Amygdala (tissue), 56 donors: ENCODE measurements around the gene EVI5.
"Not testable (repeated sequence)": the region's sequence is repeated elsewhere in the genome, so short reads cannot be mapped to it uniquely, and the experiment has no call there.

Source experiments
- DNase-seq, 56 donors: peaks; one replicate each; lab custom pipeline; 2025; lab: John Stamatoyannopoulos, UW

EVI5 gene

GRCh38 chr1:92585831-92586230, 199.1 kb downstream of the EVI5 start:
- DNase-seq = no peak

GRCh38 chr1:92584810-92585209, 200.1 kb downstream of the EVI5 start:
- DNase-seq = not testable (repeated sequence)

- DNase-seq = no peak
Observed at GRCh38 chr1:92583821-92584760, 200.8 kb downstream of the EVI5 start.

- peak in 11 of 56 donors; percentile 0 to 22 (median 3) for DNase-seq
Observed at GRCh38 chr1:92577261-92577895, 207.5 kb downstream of the EVI5 start.

- DNase-seq = no peak
Observed at GRCh38 chr1:92575123-92575522, 209.8 kb downstream of the EVI5 start.

- DNase-seq = no peak
Observed at GRCh38 chr1:92572520-92572919, 212.4 kb downstream of the EVI5 start.

GRCh38 chr1:92571578-92571977, 213.3 kb downstream of the EVI5 start:
- DNase-seq = no peak

GRCh38 chr1:92567211-92567868, 217.6 kb downstream of the EVI5 start:
- no peak for DNase-seq

- DNase-seq = no peak
Observed at GRCh38 chr1:92563457-92564216, 221.3 kb downstream of the EVI5 start.

- no peak for DNase-seq
Observed at GRCh38 chr1:92556350-92556749, 228.6 kb downstream of the EVI5 start.

GRCh38 chr1:92554216-92554615, 230.7 kb downstream of the EVI5 start:
- DNase-seq = no peak

GRCh38 chr1:92551916-92552315, 233.0 kb downstream of the EVI5 start:
- no peak for DNase-seq

GRCh38 chr1:92544756-92545165, 240.1 kb downstream of the EVI5 start:
- no peak for DNase-seq

- DNase-seq = no peak
Observed at GRCh38 chr1:92543131-92544055, 241.5 kb downstream of the EVI5 start.

GRCh38 chr1:92538413-92539061, 246.4 kb downstream of the EVI5 start:
- no peak for DNase-seq

- no peak for DNase-seq
Observed at GRCh38 chr1:92538048-92538412, 246.9 kb downstream of the EVI5 start.

- no peak for DNase-seq
Observed at GRCh38 chr1:92536980-92537884, 247.7 kb downstream of the EVI5 start.
